ENCODE results near the gene SP3. TPM values are rescaled to one million over a fixed set of nuclear protein-coding genes. Genes with fewer than 3 reads are reported as not detected.

SP3 gene
- total RNA-seq, 1 experiment from 2014 or later, result 80.2 TPM

DNA sequence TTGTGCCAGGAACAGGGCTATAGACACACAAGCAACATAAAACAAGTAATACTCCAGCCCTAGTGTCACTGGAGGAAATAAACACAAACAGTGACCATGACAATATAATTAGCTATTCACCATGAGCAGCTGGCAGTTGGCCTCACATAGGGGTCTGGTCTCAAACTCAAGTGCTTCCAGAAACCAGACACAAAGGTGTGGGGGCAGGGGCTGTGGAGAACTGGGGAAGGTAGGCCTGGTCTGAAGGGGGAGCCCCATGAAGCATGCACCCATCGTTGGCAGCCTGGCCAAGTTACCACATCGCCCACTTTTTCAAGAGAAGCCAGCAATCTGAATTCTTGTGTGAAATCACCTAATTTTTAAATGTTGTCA lies 49.5 kb upstream of the SP3 start:
- DNase-seq (ENCODE audit: low read depth, low spot score) (no peak), ATAC-seq (no peak)
- no peaks in the 10 kb centered on the region for H3K27me3 ChIP-seq (ENCODE audit: control insufficient read depth, insufficient read depth, low read length)
- intact Hi-C loops (cut with micrococcal nuclease; ENCODE audit: unreplicated experiment) (no loop called here), in situ Hi-C loops (cut with HindIII; ENCODE audit: low pct_unique_long_range_greater_than_20kb, low sequenced_read_pairs) (no loop called here)
- ChIA-PET POLR2A (no interaction called here), CTCF (no interaction called here)
- H3K36me3 ChIP-seq (ENCODE audit: control insufficient read depth, insufficient read depth, low read length), result no peaks in the 10 kb centered on the region
- H3K9me3 ChIP-seq (ENCODE audit: control insufficient read depth, insufficient read depth, low read depth, low read length), result no peaks in the 10 kb centered on the region
- TF ChIP-seq SIN3A (IDR thresholded peaks at IDR 0.05; ENCODE audit: borderline replicate concordance, insufficient read depth, low read depth, low read length) (no peak), POLR2AphosphoS5 (IDR thresholded peaks at IDR 0.05; ENCODE audit: low read depth, low read length) (no peak), TCF7L2 (IDR thresholded peaks at IDR 0.05; ENCODE audit: low read depth, low read length) (no peak)
- TF ChIP-seq, protein P1, sequence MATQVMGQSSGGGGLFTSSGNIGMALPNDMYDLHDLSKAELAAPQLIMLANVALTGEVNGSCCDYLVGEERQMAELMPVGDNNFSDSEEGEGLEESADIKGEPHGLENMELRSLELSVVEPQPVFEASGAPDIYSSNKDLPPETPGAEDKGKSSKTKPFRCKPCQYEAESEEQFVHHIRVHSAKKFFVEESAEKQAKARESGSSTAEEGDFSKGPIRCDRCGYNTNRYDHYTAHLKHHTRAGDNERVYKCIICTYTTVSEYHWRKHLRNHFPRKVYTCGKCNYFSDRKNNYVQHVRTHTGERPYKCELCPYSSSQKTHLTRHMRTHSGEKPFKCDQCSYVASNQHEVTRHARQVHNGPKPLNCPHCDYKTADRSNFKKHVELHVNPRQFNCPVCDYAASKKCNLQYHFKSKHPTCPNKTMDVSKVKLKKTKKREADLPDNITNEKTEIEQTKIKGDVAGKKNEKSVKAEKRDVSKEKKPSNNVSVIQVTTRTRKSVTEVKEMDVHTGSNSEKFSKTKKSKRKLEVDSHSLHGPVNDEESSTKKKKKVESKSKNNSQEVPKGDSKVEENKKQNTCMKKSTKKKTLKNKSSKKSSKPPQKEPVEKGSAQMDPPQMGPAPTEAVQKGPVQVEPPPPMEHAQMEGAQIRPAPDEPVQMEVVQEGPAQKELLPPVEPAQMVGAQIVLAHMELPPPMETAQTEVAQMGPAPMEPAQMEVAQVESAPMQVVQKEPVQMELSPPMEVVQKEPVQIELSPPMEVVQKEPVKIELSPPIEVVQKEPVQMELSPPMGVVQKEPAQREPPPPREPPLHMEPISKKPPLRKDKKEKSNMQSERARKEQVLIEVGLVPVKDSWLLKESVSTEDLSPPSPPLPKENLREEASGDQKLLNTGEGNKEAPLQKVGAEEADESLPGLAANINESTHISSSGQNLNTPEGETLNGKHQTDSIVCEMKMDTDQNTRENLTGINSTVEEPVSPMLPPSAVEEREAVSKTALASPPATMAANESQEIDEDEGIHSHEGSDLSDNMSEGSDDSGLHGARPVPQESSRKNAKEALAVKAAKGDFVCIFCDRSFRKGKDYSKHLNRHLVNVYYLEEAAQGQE (IDR thresholded peaks at IDR 0.05; ENCODE audit: insufficient read depth in 1 of 2, low read depth in 2 of 2, low read length in 1 of 2), result no peak
- TF ChIP-seq, protein P2, sequence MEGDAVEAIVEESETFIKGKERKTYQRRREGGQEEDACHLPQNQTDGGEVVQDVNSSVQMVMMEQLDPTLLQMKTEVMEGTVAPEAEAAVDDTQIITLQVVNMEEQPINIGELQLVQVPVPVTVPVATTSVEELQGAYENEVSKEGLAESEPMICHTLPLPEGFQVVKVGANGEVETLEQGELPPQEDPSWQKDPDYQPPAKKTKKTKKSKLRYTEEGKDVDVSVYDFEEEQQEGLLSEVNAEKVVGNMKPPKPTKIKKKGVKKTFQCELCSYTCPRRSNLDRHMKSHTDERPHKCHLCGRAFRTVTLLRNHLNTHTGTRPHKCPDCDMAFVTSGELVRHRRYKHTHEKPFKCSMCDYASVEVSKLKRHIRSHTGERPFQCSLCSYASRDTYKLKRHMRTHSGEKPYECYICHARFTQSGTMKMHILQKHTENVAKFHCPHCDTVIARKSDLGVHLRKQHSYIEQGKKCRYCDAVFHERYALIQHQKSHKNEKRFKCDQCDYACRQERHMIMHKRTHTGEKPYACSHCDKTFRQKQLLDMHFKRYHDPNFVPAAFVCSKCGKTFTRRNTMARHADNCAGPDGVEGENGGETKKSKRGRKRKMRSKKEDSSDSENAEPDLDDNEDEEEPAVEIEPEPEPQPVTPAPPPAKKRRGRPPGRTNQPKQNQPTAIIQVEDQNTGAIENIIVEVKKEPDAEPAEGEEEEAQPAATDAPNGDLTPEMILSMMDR (IDR thresholded peaks at IDR 0.05), result no peak
- no TSS peak for BruUV-seq (replicated peaks)
- no peaks in the 10 kb centered on the region for H3K4me1 ChIP-seq (ENCODE audit: control insufficient read depth, insufficient read depth, low read length)
- H3K27ac ChIP-seq (ENCODE audit: low read length), result no peak overlapping the region
- H3K4me3 ChIP-seq (ENCODE audit: low read depth in 2 of 2, low read length in 2 of 2), result no peak overlapping the region

DNA sequence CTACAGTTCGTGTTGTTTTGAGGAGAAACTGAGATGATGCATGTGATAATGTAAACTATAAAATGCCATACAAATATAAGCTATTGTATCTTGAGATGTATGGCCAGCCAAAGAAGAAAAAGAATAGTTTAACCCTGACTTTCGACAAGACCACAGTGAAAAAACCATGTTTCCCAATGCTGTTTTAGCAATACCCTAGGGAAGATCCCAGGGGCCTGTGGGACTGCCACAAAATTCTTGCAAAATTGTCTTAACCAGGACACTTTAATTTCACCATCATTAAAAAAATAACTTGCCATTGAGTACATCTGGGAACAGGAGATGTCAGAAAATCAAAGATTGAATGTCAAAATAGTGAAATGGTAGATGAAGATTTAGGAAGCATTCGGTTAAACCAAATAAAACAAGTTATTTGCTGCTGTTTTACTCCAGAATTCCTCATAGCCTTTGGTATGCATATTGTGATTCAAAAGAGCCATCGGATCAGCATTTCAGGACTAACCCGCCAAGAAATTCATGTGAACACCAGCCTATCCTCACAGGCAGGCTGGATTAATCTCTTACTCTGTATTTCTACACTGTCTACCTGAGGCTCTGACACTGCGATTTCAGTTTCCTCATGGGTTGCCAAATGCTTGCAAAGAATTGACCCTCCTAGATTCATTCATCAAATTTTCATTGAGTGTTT lies 49.0 kb upstream of the SP3 start:
- TF ChIP-seq, protein P1 (IDR thresholded peaks at IDR 0.05; ENCODE audit: insufficient read depth in 1 of 2, low read depth in 2 of 2, low read length in 1 of 2), result no peak
- no peak for TF ChIP-seq POLR2AphosphoS5 (IDR thresholded peaks at IDR 0.05; ENCODE audit: low read depth, low read length)
- TF ChIP-seq SIN3A (IDR thresholded peaks at IDR 0.05; ENCODE audit: borderline replicate concordance, insufficient read depth, low read depth, low read length), result no peak
- no peak for TF ChIP-seq TCF7L2 (IDR thresholded peaks at IDR 0.05; ENCODE audit: low read depth, low read length)
- TF ChIP-seq, protein P2 (IDR thresholded peaks at IDR 0.05), result no peak
- Histone ChIP-seq H3K36me3 (ENCODE audit: control insufficient read depth, insufficient read depth, low read length) (no peaks in the 10 kb centered on the region), H3K4me3 (ENCODE audit: low read depth in 2 of 2, low read length in 2 of 2) (no peak overlapping the region), H3K4me1 (ENCODE audit: control insufficient read depth, insufficient read depth, low read length) (no peaks in the 10 kb centered on the region), H3K27me3 (ENCODE audit: control insufficient read depth, insufficient read depth, low read length) (no peaks in the 10 kb centered on the region), H3K27ac (ENCODE audit: low read length) (no peak overlapping the region), H3K9me3 (ENCODE audit: control insufficient read depth, insufficient read depth, low read depth, low read length) (no peaks in the 10 kb centered on the region)
- ATAC-seq, result no peak
- no peak for DNase-seq (ENCODE audit: low read depth, low spot score)
- no TSS peak for BruUV-seq (replicated peaks)
- in situ Hi-C loops (cut with HindIII; ENCODE audit: low pct_unique_long_range_greater_than_20kb, low sequenced_read_pairs) (no loop called here), intact Hi-C loops (cut with micrococcal nuclease; ENCODE audit: unreplicated experiment) (no loop called here)
- CTCF ChIA-PET, result no interaction called here
- POLR2A ChIA-PET, result no interaction called here

Data from Panc1 (cell line).